Type B pancreatic cell (in vitro differentiated cells): ENCODE results near the gene TMED8. TPM values are rescaled to one million over a fixed set of nuclear protein-coding genes. Genes with fewer than 3 reads are reported as not detected.
A peak's percentile ranks its signal among the peaks of the same experiment; 100 is the strongest.

Experiments
- DNase-seq: peaks from one replicate; pipeline ENCODE4 v3.0.0; 2021; ENCODE audit warnings: mixed read lengths; ENCODE audit not compliant: unreplicated experiment; ENCODE audit errors: extremely low spot score
- H3K27ac Mint-ChIP-seq: 2 replicates; pipeline ENCODE4 v1.8.0; 2021; ENCODE audit warnings: mild to moderate bottlenecking, mixed read lengths
- H3K27me3 Mint-ChIP-seq: 2 replicates; pipeline ENCODE4 v1.8.0; 2021; ENCODE audit warnings: mixed read lengths
- H3K36me3 Mint-ChIP-seq: 2 replicates; pipeline ENCODE4 v1.8.0; 2021; ENCODE audit warnings: mixed read lengths
- H3K4me1 Mint-ChIP-seq: one replicate; pipeline ENCODE4 v1.8.0; 2021; ENCODE audit warnings: mixed read lengths; ENCODE audit not compliant: unreplicated experiment
- H3K4me3 Mint-ChIP-seq: 2 replicates; pipeline ENCODE4 v1.8.0; 2021; ENCODE audit warnings: mild to moderate bottlenecking, mixed read lengths
- H3K9me3 Mint-ChIP-seq: 2 replicates; pipeline ENCODE4 v1.8.0; 2021; ENCODE audit warnings: mixed read lengths
- total RNA-seq: library from RNA; stranded (reverse); gene quantifications from 2 replicates; pipeline ENCODE4 v1.2.1, GENCODE V29; 2021; ENCODE audit warnings: low replicate concordance
- TF ChIP-seq, protein P1 (sequence below): fragments of 200-600 bp; sonication (generic); conservative IDR thresholded peaks from 2 replicates; pipeline ENCODE4 v1.5.0; 2021; ENCODE audit warnings: antibody characterized with exemption, mild to moderate bottlenecking

TMED8 gene
- total RNA-seq, 1 donor from 2014 or later: 17.4 TPM

DNA sequence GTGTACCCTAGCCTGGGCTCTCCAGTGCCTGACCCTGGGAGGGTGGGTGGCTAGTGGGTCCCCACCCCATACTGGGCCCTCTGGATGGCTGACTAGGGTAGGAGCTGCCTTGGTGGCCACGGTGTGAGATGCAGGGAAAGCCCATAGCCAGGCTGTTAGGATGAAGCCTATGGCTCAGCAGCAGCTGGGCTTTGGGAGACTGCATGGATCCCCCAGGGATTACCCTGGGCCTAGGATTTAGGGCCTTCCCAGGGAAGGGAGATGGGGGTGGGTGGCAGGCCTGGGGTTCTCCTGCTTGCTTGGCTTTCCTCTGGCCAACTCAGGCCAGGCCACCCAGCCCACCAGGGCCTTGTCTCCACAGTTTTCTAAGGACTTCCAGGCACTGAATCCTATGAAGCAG, 49.8 kb downstream of the TMED8 start:
- no peaks in the 10 kb centered on the region for H3K9me3 Mint-ChIP-seq
- TF ChIP-seq, protein P1, sequence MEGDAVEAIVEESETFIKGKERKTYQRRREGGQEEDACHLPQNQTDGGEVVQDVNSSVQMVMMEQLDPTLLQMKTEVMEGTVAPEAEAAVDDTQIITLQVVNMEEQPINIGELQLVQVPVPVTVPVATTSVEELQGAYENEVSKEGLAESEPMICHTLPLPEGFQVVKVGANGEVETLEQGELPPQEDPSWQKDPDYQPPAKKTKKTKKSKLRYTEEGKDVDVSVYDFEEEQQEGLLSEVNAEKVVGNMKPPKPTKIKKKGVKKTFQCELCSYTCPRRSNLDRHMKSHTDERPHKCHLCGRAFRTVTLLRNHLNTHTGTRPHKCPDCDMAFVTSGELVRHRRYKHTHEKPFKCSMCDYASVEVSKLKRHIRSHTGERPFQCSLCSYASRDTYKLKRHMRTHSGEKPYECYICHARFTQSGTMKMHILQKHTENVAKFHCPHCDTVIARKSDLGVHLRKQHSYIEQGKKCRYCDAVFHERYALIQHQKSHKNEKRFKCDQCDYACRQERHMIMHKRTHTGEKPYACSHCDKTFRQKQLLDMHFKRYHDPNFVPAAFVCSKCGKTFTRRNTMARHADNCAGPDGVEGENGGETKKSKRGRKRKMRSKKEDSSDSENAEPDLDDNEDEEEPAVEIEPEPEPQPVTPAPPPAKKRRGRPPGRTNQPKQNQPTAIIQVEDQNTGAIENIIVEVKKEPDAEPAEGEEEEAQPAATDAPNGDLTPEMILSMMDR: no peak
- no peak for DNase-seq
- no peak overlapping the region for H3K27ac Mint-ChIP-seq
- no peaks in the 10 kb centered on the region for H3K36me3 Mint-ChIP-seq
- peaks cover 2% of the 10 kb centered on the region for H3K4me1 Mint-ChIP-seq
- H3K4me3 Mint-ChIP-seq: no peak overlapping the region
- no peaks in the 10 kb centered on the region for H3K27me3 Mint-ChIP-seq

DNA sequence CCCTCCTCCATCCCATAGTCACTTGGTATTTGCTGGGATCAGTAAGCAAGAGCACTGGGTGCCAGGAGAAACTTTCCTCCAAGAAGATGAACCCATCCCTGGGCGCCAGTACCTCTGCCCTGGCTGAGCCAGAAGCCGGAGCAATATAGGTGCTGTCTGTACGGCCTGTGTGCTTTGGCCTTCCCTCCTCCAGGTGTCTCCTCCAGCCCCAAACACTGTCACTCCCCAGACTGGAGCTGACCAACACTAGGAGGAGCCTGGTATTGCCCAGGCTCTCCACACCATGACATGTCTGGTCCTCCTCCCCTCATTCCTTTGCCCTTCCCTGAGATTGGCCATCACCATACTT, 51.2 kb downstream of the TMED8 start:
- Mint-ChIP-seq H3K27me3 (no peaks in the 10 kb centered on the region), H3K36me3 (no peaks in the 10 kb centered on the region), H3K9me3 (no peaks in the 10 kb centered on the region), H3K27ac (peak overlapping the region; percentile 20), H3K4me1 (peaks cover 6% of the 10 kb centered on the region), H3K4me3 (no peak overlapping the region)
- DNase-seq: no peak
- TF ChIP-seq, protein P1: no peak

DNA sequence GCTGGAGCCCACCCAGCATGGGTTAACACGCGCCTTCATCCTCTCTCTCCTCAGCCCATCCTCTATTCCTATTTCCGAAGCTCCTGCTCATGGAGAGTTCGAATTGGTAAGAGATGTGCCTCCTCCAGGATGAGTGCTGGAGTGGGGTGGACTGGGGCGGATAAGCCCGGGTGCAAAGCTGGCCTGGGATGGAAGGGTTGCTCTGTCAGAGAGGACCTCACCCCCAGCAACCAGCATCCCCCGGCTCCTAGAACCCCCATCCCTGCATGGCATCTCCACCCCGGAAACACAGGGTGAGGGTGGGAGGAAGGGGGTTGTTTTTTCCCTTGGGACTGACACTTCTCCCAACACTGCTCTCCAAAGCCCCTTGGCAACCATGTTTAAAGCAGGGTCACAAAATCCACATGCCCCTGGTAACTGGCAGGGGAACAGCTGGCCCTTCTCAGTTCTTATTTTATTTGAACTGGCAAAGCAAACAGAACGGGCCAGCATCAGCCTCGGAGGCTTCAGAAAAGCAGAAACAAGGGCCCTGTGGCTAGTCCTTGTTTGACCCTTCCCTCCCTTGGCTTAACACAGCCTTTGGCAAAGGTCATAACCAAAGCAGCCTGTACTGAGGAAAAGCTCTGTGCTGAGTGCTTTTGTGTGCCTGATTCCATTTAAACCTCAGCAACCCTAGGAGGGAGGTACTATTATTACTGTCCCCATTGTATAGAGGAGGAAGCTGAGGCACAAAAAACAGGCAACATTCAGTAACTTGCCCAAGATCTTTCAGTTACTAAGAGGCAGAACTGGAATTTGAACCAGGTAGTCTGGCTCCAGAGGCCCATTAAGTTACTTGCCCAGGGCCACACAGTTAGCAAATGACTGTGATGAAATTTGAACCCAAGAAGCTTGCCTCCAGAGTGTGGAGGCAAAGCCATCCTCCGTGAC, 51.8 kb downstream of the TMED8 start:
- H3K27ac Mint-ChIP-seq: no peak overlapping the region
- TF ChIP-seq, protein P1: no peak
- H3K4me1 Mint-ChIP-seq: peaks cover 7% of the 10 kb centered on the region
- H3K36me3 Mint-ChIP-seq: no peaks in the 10 kb centered on the region
- no peaks in the 10 kb centered on the region for H3K9me3 Mint-ChIP-seq
- no peaks in the 10 kb centered on the region for H3K27me3 Mint-ChIP-seq
- DNase-seq: no peak
- H3K4me3 Mint-ChIP-seq: no peak overlapping the region

DNA sequence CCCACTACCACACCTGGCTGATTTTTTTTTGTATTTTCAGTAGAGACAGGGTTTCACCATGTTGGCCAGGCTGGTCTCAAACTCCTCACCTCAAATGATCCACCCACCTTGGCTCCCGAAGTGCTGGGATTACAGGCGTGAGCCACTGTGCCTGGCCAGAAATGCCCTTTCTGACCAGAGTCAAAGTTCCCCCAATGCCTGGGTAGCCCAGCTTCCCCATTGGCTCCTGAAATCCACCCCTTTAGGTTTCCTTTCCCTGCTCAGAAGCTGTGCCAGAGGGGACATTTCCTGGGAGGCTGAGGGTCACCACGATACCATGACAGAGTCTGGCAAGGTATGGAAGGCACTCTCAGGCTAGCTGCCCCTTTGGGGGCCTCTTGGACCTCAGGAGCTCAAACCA, 52.6 kb downstream of the TMED8 start:
- Mint-ChIP-seq H3K27ac (no peak overlapping the region), H3K9me3 (no peaks in the 10 kb centered on the region), H3K27me3 (no peaks in the 10 kb centered on the region), H3K4me3 (no peak overlapping the region), H3K36me3 (no peaks in the 10 kb centered on the region), H3K4me1 (peaks cover 14% of the 10 kb centered on the region)
- TF ChIP-seq, protein P1: no peak
- DNase-seq: no peak

DNA sequence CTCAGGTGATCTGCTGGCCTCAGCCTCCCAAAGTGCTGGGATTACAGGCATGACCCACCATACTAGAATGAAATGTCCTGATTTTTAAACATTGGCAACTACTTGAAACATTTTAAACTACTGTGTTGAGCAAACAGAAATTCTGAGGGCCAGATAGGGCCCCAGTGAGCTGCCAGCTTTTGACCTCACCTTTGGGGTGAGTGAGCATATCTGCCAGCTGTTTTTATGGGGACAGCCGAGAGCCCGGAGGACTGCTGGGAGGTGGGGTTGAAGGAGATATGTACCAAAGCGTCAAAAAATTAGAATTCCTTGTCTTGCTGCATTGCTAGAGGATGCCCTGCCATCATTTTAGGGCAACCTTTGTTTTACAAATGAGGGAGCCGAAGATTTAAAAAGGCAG, 53.3 kb downstream of the TMED8 start:
- H3K4me3 Mint-ChIP-seq: no peak overlapping the region
- H3K27me3 Mint-ChIP-seq: no peaks in the 10 kb centered on the region
- H3K36me3 Mint-ChIP-seq: no peaks in the 10 kb centered on the region
- no peak overlapping the region for H3K27ac Mint-ChIP-seq
- H3K4me1 Mint-ChIP-seq: peaks cover 18% of the 10 kb centered on the region
- DNase-seq: no peak
- TF ChIP-seq, protein P1: no peak
- H3K9me3 Mint-ChIP-seq: no peaks in the 10 kb centered on the region
